LNCaP clone FGC (cell line): ENCODE data around the gene MYO1E.
A peak's percentile ranks its signal among the peaks of the same experiment; 100 is the strongest.

ENCODE experiments used
- DNase-seq: peaks from one replicate; pipeline ENCODE4 v3.0.0-alpha.2; 2011; ENCODE audit warnings: low read depth
- H3K4me3 ChIP-seq: 2 replicates; pipeline ENCODE4 v1.5.1; 2011; ENCODE audit warnings: mild to moderate bottlenecking, low read depth, low read length, control low read depth
- CTCF ChIP-seq: IDR thresholded peaks from 2 replicates; pipeline ENCODE4 v1.5.1; 2012; ENCODE audit warnings: mild to moderate bottlenecking; ENCODE audit not compliant: control insufficient read depth, insufficient read depth; ENCODE audit errors: extremely low read depth

The MYO1E gene

GRCh38 chr15:59191855-59192237 lies 180.8 kb downstream of the MYO1E start:
- H3K4me3 ChIP-seq, result no peak overlapping the region
- no peak for DNase-seq
- no peak for TF ChIP-seq CTCF

GRCh38 chr15:59190291-59190690 lies 182.4 kb downstream of the MYO1E start:
- DNase-seq, result no peak
- no peak overlapping the region for H3K4me3 ChIP-seq
- TF ChIP-seq CTCF, result no peak

GRCh38 chr15:59189241-59189640 lies 183.4 kb downstream of the MYO1E start:
- no peak for DNase-seq
- no peak for TF ChIP-seq CTCF
- no peak overlapping the region for H3K4me3 ChIP-seq

- no peak for DNase-seq
- TF ChIP-seq CTCF, result no peak
Observed at GRCh38 chr15:59186501-59186900, 186.2 kb downstream of the MYO1E start.

GRCh38 chr15:59185725-59186124 lies 186.9 kb downstream of the MYO1E start:
- no peak for DNase-seq
- peak; percentile 21; the same call in 1 of the 2 replicates for TF ChIP-seq CTCF
- no peak overlapping the region for H3K4me3 ChIP-seq

More at GRCh38 chr15:59186501-59186900, 186.2 kb downstream of the MYO1E start:
- H3K4me3 ChIP-seq, result no peak overlapping the region

GRCh38 chr15:59180945-59181600 lies 191.6 kb downstream of the MYO1E start:
- TF ChIP-seq CTCF, result no peak
- H3K4me3 ChIP-seq, result no peak overlapping the region
- no peak for DNase-seq

- no peak overlapping the region for H3K4me3 ChIP-seq
- TF ChIP-seq CTCF, result no peak
- DNase-seq, result no peak
Observed at GRCh38 chr15:59179717-59180116, 193.0 kb downstream of the MYO1E start.
